Left lung (tissue), 10 donors: ENCODE measurements around the gene TFAP2B. TPM values are rescaled to one million over a fixed set of nuclear protein-coding genes. Genes with fewer than 3 reads are reported as not detected.

ENCODE experiments used
- ATAC-seq: fragments of 200-7000 bp; cut with Tn5 transposase; one replicate; pipeline ENCODE4 v1.9.1; 2020; ENCODE audit warnings: moderate library complexity
- DNase-seq, 4 donors: peaks; one replicate each; pipeline ENCODE4 v3.0.0-alpha.2; 2013 to 2020
- H3K27ac ChIP-seq, 2 donors: fragments of 200-600 bp; sonication (generic) in 1 of 2; one replicate each; pipeline versions ENCODE4 v1.5.0 to v1.8.0; 2020 to 2021
- H3K27me3 ChIP-seq, 2 donors: fragments of 200-600 bp; sonication (generic) in 1 of 2; one replicate each; pipeline versions ENCODE4 v1.5.0 to v1.8.0; 2020 to 2021
- H3K36me3 ChIP-seq, 2 donors: fragments of 200-600 bp; sonication (generic) in 1 of 2; one replicate each; pipeline versions ENCODE4 v1.5.0 to v1.8.0; 2020 to 2021
- H3K4me1 ChIP-seq, 2 donors: fragments of 200-600 bp; one replicate each; pipeline ENCODE4 v1.8.0; 2021
- H3K4me3 ChIP-seq, 2 donors: fragments of 200-600 bp; sonication (generic) in 1 of 2; one replicate each; pipeline versions ENCODE4 v1.5.0 to v1.8.0; 2020 to 2021; ENCODE audit warnings: mild to moderate bottlenecking in 1 of 2
- H3K9me3 ChIP-seq, 2 donors: fragments of 200-600 bp; sonication (generic) in 1 of 2; one replicate each; pipeline versions ENCODE4 v1.5.0 to v1.8.0; 2020 to 2021
- intact Hi-C, 2 donors: fragments of 100-400 bp; cut with DNase I; formaldehyde crosslinking; loops; one replicate each; pipeline versions ENCODE4 v1.11.2 to v1.14.2; 2022
- polyA plus RNA-seq, 6 donors: library from polyadenylated mRNA; unstranded; fragments of 120-200 nt; gene quantifications; one replicate each; pipeline ENCODE4 v1.2.1, GENCODE V29; 2013; ENCODE audit not compliant: insufficient read length in 6 of 6
- total RNA-seq, 2 donors: library from RNA; stranded (reverse); fragmentation: NEBNext Ultra II Directional; extraction: Animal tissue kit (Norgen Biotek cat#: 25700); gene quantifications; one replicate each; pipeline ENCODE4 v1.2.1, GENCODE V29; 2021
- TF ChIP-seq, protein P1 (sequence below), 2 donors: fragments of 200-600 bp; sonication (generic) in 1 of 2; IDR thresholded peaks; one replicate each; pipeline versions ENCODE4 v1.5.0 to v1.8.0; 2021; ENCODE audit warnings: antibody characterized with exemption in 2 of 2
- donor health status: DM: no; HTN: yes; CAD: no.
- donor health status: DM: no; HTN: no; CAD: no.

Gene TFAP2B
- total and polyA plus RNA-seq, 8 donors = 0.04 to 0.82 (median 0.08) TPM; not detected in 4

DNA sequence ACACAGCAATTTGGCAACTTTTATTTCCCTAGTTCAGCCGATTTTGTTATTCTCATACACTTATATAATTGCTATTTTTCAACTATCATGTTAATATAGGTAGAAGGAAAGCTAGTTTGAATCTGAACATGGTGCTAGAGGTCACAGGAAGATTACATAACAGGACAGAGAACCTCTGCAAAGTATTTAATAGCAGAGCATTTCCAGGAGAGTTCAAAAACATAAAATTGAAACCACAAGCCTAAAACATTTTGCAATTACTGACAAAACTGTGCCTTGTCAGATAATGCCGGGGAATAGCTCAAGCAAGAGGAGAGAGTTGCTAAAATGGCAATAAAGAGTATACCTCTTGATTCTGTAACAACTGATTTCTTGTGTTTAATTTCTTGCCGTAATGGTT, 70.8 kb downstream of the TFAP2B start:
- Histone ChIP-seq H3K27ac (no peak overlapping the region), H3K36me3 (no peaks in the 10 kb centered on the region), H3K9me3 (no peaks in the 10 kb centered on the region), H3K4me3 (no peak overlapping the region), H3K27me3 (no peaks in the 10 kb centered on the region), H3K4me1 (no peaks in the 10 kb centered on the region)
- DNase-seq (no peak), ATAC-seq (no peak)
- TF ChIP-seq, protein P1, sequence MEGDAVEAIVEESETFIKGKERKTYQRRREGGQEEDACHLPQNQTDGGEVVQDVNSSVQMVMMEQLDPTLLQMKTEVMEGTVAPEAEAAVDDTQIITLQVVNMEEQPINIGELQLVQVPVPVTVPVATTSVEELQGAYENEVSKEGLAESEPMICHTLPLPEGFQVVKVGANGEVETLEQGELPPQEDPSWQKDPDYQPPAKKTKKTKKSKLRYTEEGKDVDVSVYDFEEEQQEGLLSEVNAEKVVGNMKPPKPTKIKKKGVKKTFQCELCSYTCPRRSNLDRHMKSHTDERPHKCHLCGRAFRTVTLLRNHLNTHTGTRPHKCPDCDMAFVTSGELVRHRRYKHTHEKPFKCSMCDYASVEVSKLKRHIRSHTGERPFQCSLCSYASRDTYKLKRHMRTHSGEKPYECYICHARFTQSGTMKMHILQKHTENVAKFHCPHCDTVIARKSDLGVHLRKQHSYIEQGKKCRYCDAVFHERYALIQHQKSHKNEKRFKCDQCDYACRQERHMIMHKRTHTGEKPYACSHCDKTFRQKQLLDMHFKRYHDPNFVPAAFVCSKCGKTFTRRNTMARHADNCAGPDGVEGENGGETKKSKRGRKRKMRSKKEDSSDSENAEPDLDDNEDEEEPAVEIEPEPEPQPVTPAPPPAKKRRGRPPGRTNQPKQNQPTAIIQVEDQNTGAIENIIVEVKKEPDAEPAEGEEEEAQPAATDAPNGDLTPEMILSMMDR (IDR thresholded peaks at IDR 0.05) = no peak
- intact Hi-C loops = no loop called here

DNA sequence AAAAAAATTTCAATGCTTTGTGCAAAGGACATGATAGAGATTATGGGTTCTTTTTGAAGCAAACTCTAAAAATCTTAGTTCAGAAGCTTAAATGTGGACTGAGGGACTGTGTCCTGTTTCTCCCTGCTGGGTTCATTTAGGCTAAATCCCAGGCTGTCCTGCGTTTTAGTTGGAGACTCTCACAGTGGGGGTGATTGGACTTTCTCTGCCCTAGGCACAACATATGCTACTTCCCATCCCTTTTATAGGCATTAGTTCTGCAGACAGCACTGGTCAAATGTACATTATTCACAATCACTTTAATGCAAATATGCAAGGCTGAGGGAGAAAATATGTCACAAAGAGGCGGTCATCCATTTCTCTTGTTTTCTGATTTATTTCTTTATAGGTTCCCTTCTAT, 71.3 kb downstream of the TFAP2B start:
- DNase-seq (no peak), ATAC-seq (no peak)
- intact Hi-C loops = no loop called here
- H3K9me3 ChIP-seq = no peaks in the 10 kb centered on the region
- TF ChIP-seq, protein P1 (IDR thresholded peaks at IDR 0.05) = no peak
- no peaks in the 10 kb centered on the region for H3K36me3 ChIP-seq
- H3K4me3 ChIP-seq = no peak overlapping the region
- no peaks in the 10 kb centered on the region for H3K4me1 ChIP-seq
- H3K27ac ChIP-seq = no peak overlapping the region
- H3K27me3 ChIP-seq = no peaks in the 10 kb centered on the region

DNA sequence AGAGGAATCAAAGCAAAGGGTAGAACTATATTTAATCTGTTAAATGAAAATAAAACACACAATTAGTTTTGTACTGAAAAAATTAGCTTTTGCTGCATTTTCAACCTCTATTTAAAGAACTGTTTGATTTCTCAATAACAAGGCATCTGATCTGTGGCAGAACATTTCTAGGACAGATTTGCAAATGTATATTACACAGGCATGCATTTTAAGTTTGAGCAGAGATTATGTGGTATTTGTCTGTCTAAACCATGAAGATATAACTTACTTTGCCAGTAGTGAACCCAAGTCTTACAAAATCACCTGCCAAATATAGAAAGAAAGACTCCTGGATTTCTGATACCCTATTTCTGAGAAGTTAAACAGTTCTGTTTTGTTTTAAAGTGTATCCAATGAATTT, 71.9 kb downstream of the TFAP2B start:
- no peak for DNase-seq
- no peak overlapping the region for H3K27ac ChIP-seq
- no peaks in the 10 kb centered on the region for H3K36me3 ChIP-seq
- H3K27me3 ChIP-seq = no peaks in the 10 kb centered on the region
- no peaks in the 10 kb centered on the region for H3K9me3 ChIP-seq
- H3K4me1 ChIP-seq = no peaks in the 10 kb centered on the region
- no peak overlapping the region for H3K4me3 ChIP-seq
- no peak for ATAC-seq
- intact Hi-C loops = no loop called here
- TF ChIP-seq, protein P1 (IDR thresholded peaks at IDR 0.05) = no peak

DNA sequence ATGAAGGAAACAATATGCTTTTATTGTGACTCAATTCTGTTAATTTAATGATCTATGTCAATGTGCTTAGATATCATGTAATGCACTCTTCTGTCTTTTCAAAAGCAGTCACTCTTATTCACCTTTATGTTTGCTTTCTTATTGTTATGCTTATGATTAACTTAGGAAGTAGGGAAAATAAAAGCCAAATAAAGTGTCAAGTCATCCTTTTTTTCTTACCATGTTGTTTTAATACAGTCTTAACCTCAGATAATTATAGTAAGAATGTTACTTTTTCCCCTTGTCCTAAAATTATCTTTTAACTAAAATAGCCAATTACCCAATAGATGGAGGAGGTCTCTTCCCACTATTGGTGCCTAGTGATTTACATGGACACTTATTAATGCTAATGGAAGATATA, 72.6 kb downstream of the TFAP2B start:
- Histone ChIP-seq H3K9me3 (no peaks in the 10 kb centered on the region), H3K4me1 (no peaks in the 10 kb centered on the region), H3K27me3 (no peaks in the 10 kb centered on the region), H3K27ac (no peak overlapping the region), H3K4me3 (no peak overlapping the region), H3K36me3 (no peaks in the 10 kb centered on the region)
- TF ChIP-seq, protein P1 (IDR thresholded peaks at IDR 0.05) = no peak
- no peak for DNase-seq
- intact Hi-C loops = no loop called here
- no peak for ATAC-seq

Other genes starting within 250 kb of the TFAP2B start
- gene TFAP2D, start 105.3 kb upstream of the TFAP2B start, total RNA-seq = not detected
- not detected for gene TFAP2D, start 105.3 kb upstream of the TFAP2B start, polyA plus RNA-seq